ENCODE data around the gene MYBBP1A. TPM values are rescaled to one million over a fixed set of nuclear protein-coding genes. Genes with fewer than 3 reads are reported as not detected.
A peak's percentile ranks its signal among the peaks of the same experiment; 100 is the strongest.
"Not testable (repeated sequence)": the region's sequence is repeated elsewhere in the genome, so short reads cannot be mapped to it uniquely, and the experiment has no call there.

The MYBBP1A gene
- total and polyA plus RNA-seq, 2 donors: 21.5 to 36.9 TPM

GRCh38 chr17:4584917-4585637, 29.9 kb upstream of the MYBBP1A start:
- 34% methylated on average over 57 of the region's 57 CpGs for WGBS
- peaks cover 35 to 90% of the 10 kb centered on the region in 2 donors for H3K27me3 ChIP-seq (ENCODE audit: control insufficient read depth in 2 of 2, insufficient read depth in 1 of 2, low read length in 1 of 2)
- H3K36me3 ChIP-seq (ENCODE audit: control insufficient read depth in 2 of 2, insufficient read depth in 2 of 2, low read length in 1 of 2): no peaks in the 10 kb centered on the region
- H3K4me3 ChIP-seq (ENCODE audit: low read length in 2 of 2): peak overlapping the region in 1 of 2 donors; percentile 40
- no peak for DNase-seq (ENCODE audit: low read depth in 6 of 9, low spot score in 9 of 9)
- peaks cover 0 to 8% of the 10 kb centered on the region in 2 donors for H3K4me1 ChIP-seq (ENCODE audit: control insufficient read depth in 2 of 2, insufficient read depth in 2 of 2, low read length in 2 of 2)
- no peaks in the 10 kb centered on the region for H3K9me3 ChIP-seq (ENCODE audit: control insufficient read depth in 2 of 2, insufficient read depth in 1 of 2, low read length in 1 of 2)
- H3K27ac ChIP-seq (ENCODE audit: low read depth in 1 of 2, low read length in 1 of 2): no peak overlapping the region

- peaks cover 35 to 91% of the 10 kb centered on the region in 2 donors for H3K27me3 ChIP-seq (ENCODE audit: control insufficient read depth in 2 of 2, insufficient read depth in 1 of 2, low read length in 1 of 2)
- H3K4me1 ChIP-seq (ENCODE audit: control insufficient read depth in 2 of 2, insufficient read depth in 2 of 2, low read length in 2 of 2): peaks cover 0 to 8% of the 10 kb centered on the region in 2 donors
- H3K27ac ChIP-seq (ENCODE audit: low read depth in 1 of 2, low read length in 1 of 2): no peak within 1 kb of the TSS
Measured at GRCh38 chr17:4584101-4584916, 29.1 kb upstream of the MYBBP1A start, which contains the start of gene SMTNL2. SMTNL2 (plus strand) TSS chr17:4584529; CDS start chr17:4584606, 77 bp downstream.

GRCh38 chr17:4583782-4584100, 28.6 kb upstream of the MYBBP1A start:
- peaks cover 35 to 85% of the 10 kb centered on the region in 2 donors for H3K27me3 ChIP-seq (ENCODE audit: control insufficient read depth in 2 of 2, insufficient read depth in 1 of 2, low read length in 1 of 2)
- DNase-seq (ENCODE audit: low read depth in 6 of 9, low spot score in 9 of 9): peak in 1 of 9 donors; percentile 34
- H3K27ac ChIP-seq (ENCODE audit: low read depth in 1 of 2, low read length in 1 of 2): no peak overlapping the region
- no peaks in the 10 kb centered on the region for H3K9me3 ChIP-seq (ENCODE audit: control insufficient read depth in 2 of 2, insufficient read depth in 1 of 2, low read length in 1 of 2)
- H3K36me3 ChIP-seq (ENCODE audit: control insufficient read depth in 2 of 2, insufficient read depth in 2 of 2, low read length in 1 of 2): no peaks in the 10 kb centered on the region
- peaks cover 0 to 8% of the 10 kb centered on the region in 2 donors for H3K4me1 ChIP-seq (ENCODE audit: control insufficient read depth in 2 of 2, insufficient read depth in 2 of 2, low read length in 2 of 2)
- 18% methylated on average over 12 of the region's 12 CpGs for WGBS
- peak overlapping the region; percentile 4 to 40 for H3K4me3 ChIP-seq (ENCODE audit: low read length in 2 of 2)

More at GRCh38 chr17:4584101-4584916, 29.1 kb upstream of the MYBBP1A start, which contains the start of gene SMTNL2:
- DNase-seq (ENCODE audit: low read depth in 6 of 9, low spot score in 9 of 9): peak in 1 of 9 donors; percentile 15
- H3K36me3 ChIP-seq (ENCODE audit: control insufficient read depth in 2 of 2, insufficient read depth in 2 of 2, low read length in 1 of 2): no peaks in the 10 kb centered on the region
- H3K4me3 ChIP-seq (ENCODE audit: low read length in 2 of 2): peak within 1 kb of the TSS; percentile 4 to 40
- no peaks in the 10 kb centered on the region for H3K9me3 ChIP-seq (ENCODE audit: control insufficient read depth in 2 of 2, insufficient read depth in 1 of 2, low read length in 1 of 2)
- WGBS: 2% methylated on average over 100 of the region's 100 CpGs

GRCh38 chr17:4583206-4583605, 28.0 kb upstream of the MYBBP1A start:
- Histone ChIP-seq H3K4me3 (ENCODE audit: low read length in 2 of 2) (no peak overlapping the region), H3K27ac (ENCODE audit: low read depth in 1 of 2, low read length in 1 of 2) (no peak overlapping the region), H3K27me3 (ENCODE audit: control insufficient read depth in 2 of 2, insufficient read depth in 1 of 2, low read length in 1 of 2) (peaks cover 35 to 80% of the 10 kb centered on the region in 2 donors), H3K36me3 (ENCODE audit: control insufficient read depth in 2 of 2, insufficient read depth in 2 of 2, low read length in 1 of 2) (no peaks in the 10 kb centered on the region), H3K4me1 (ENCODE audit: control insufficient read depth in 2 of 2, insufficient read depth in 2 of 2, low read length in 2 of 2) (peaks cover 0 to 8% of the 10 kb centered on the region in 2 donors), H3K9me3 (ENCODE audit: control insufficient read depth in 2 of 2, insufficient read depth in 1 of 2, low read length in 1 of 2) (no peaks in the 10 kb centered on the region)
- no peak for DNase-seq (ENCODE audit: low read depth in 6 of 9, low spot score in 9 of 9)
- WGBS: 72% methylated on average over 3 of the region's 3 CpGs

GRCh38 chr17:4582691-4583090, 27.5 kb upstream of the MYBBP1A start:
- DNase-seq (ENCODE audit: low read depth in 6 of 9, low spot score in 9 of 9): no peak
- Histone ChIP-seq H3K36me3 (ENCODE audit: control insufficient read depth in 2 of 2, insufficient read depth in 2 of 2, low read length in 1 of 2) (no peaks in the 10 kb centered on the region), H3K27me3 (ENCODE audit: control insufficient read depth in 2 of 2, insufficient read depth in 1 of 2, low read length in 1 of 2) (peaks cover 35 to 74% of the 10 kb centered on the region in 2 donors), H3K9me3 (ENCODE audit: control insufficient read depth in 2 of 2, insufficient read depth in 1 of 2, low read length in 1 of 2) (no peaks in the 10 kb centered on the region), H3K4me1 (ENCODE audit: control insufficient read depth in 2 of 2, insufficient read depth in 2 of 2, low read length in 2 of 2) (peaks cover 0 to 8% of the 10 kb centered on the region in 2 donors), H3K27ac (ENCODE audit: low read depth in 1 of 2, low read length in 1 of 2) (no peak overlapping the region), H3K4me3 (ENCODE audit: low read length in 2 of 2) (no peak overlapping the region)
- 89% methylated on average over 8 of the region's 8 CpGs for WGBS

- Histone ChIP-seq H3K9me3 (ENCODE audit: control insufficient read depth in 2 of 2, insufficient read depth in 1 of 2, low read length in 1 of 2) (no peaks in the 10 kb centered on the region), H3K36me3 (ENCODE audit: control insufficient read depth in 2 of 2, insufficient read depth in 2 of 2, low read length in 1 of 2) (no peaks in the 10 kb centered on the region), H3K27ac (ENCODE audit: low read depth in 1 of 2, low read length in 1 of 2) (no peak overlapping the region), H3K27me3 (ENCODE audit: control insufficient read depth in 2 of 2, insufficient read depth in 1 of 2, low read length in 1 of 2) (peaks cover 34 to 73% of the 10 kb centered on the region in 2 donors), H3K4me3 (ENCODE audit: low read length in 2 of 2) (no peak overlapping the region), H3K4me1 (ENCODE audit: control insufficient read depth in 2 of 2, insufficient read depth in 2 of 2, low read length in 2 of 2) (peaks cover 0 to 13% of the 10 kb centered on the region in 2 donors)
- WGBS: 84% methylated on average over 7 of the region's 7 CpGs
- no peak for DNase-seq (ENCODE audit: low read depth in 6 of 9, low spot score in 9 of 9)
Measured at GRCh38 chr17:4582101-4582501, 26.9 kb upstream of the MYBBP1A start.

- 60% methylated on average over 7 of the region's 7 CpGs for WGBS
- no peak overlapping the region for H3K4me3 ChIP-seq (ENCODE audit: low read length in 2 of 2)
- H3K4me1 ChIP-seq (ENCODE audit: control insufficient read depth in 2 of 2, insufficient read depth in 2 of 2, low read length in 2 of 2): peaks cover 0 to 19% of the 10 kb centered on the region in 2 donors
- no peaks in the 10 kb centered on the region for H3K9me3 ChIP-seq (ENCODE audit: control insufficient read depth in 2 of 2, insufficient read depth in 1 of 2, low read length in 1 of 2)
- H3K27ac ChIP-seq (ENCODE audit: low read depth in 1 of 2, low read length in 1 of 2): no peak overlapping the region
- peaks cover 24 to 69% of the 10 kb centered on the region in 2 donors for H3K27me3 ChIP-seq (ENCODE audit: control insufficient read depth in 2 of 2, insufficient read depth in 1 of 2, low read length in 1 of 2)
- no peak for DNase-seq (ENCODE audit: low read depth in 6 of 9, low spot score in 9 of 9)
- no peaks in the 10 kb centered on the region for H3K36me3 ChIP-seq (ENCODE audit: control insufficient read depth in 2 of 2, insufficient read depth in 2 of 2, low read length in 1 of 2)
Measured at GRCh38 chr17:4580291-4580690, 25.1 kb upstream of the MYBBP1A start.

GRCh38 chr17:4579678-4580077, 24.5 kb upstream of the MYBBP1A start:
- 86% methylated on average over 11 of the region's 11 CpGs for WGBS
- no peak for DNase-seq (ENCODE audit: low read depth in 6 of 9, low spot score in 9 of 9)
- H3K27me3 ChIP-seq (ENCODE audit: control insufficient read depth in 2 of 2, insufficient read depth in 1 of 2, low read length in 1 of 2): peaks cover 18 to 64% of the 10 kb centered on the region in 2 donors
- no peak overlapping the region for H3K4me3 ChIP-seq (ENCODE audit: low read length in 2 of 2)
- no peaks in the 10 kb centered on the region for H3K36me3 ChIP-seq (ENCODE audit: control insufficient read depth in 2 of 2, insufficient read depth in 2 of 2, low read length in 1 of 2)
- H3K4me1 ChIP-seq (ENCODE audit: control insufficient read depth in 2 of 2, insufficient read depth in 2 of 2, low read length in 2 of 2): peaks cover 0 to 17% of the 10 kb centered on the region in 2 donors
- H3K27ac ChIP-seq (ENCODE audit: low read depth in 1 of 2, low read length in 1 of 2): no peak overlapping the region
- H3K9me3 ChIP-seq (ENCODE audit: control insufficient read depth in 2 of 2, insufficient read depth in 1 of 2, low read length in 1 of 2): no peaks in the 10 kb centered on the region

GRCh38 chr17:4578349-4578748, 23.2 kb upstream of the MYBBP1A start:
- H3K4me1 ChIP-seq (ENCODE audit: control insufficient read depth in 2 of 2, insufficient read depth in 2 of 2, low read length in 2 of 2): peaks cover 0 to 11% of the 10 kb centered on the region in 2 donors
- H3K36me3 ChIP-seq (ENCODE audit: control insufficient read depth in 2 of 2, insufficient read depth in 2 of 2, low read length in 1 of 2); DNase-seq (ENCODE audit: low read depth in 6 of 9, low spot score in 9 of 9); H3K4me3 ChIP-seq (ENCODE audit: low read length in 2 of 2); H3K27ac ChIP-seq (ENCODE audit: low read depth in 1 of 2, low read length in 1 of 2); H3K9me3 ChIP-seq (ENCODE audit: control insufficient read depth in 2 of 2, insufficient read depth in 1 of 2, low read length in 1 of 2): not testable (repeated sequence)
- WGBS: 94% methylated on average over 22 of the region's 24 CpGs
- H3K27me3 ChIP-seq (ENCODE audit: control insufficient read depth in 2 of 2, insufficient read depth in 1 of 2, low read length in 1 of 2): peaks cover 10 to 54% of the 10 kb centered on the region in 2 donors
